Panc1 (cell line): ENCODE measurements around the gene KAZN. TPM values are rescaled to one million over a fixed set of nuclear protein-coding genes. Genes with fewer than 3 reads are reported as not detected.

Experiments used
- ATAC-seq: fragments of 200-7000 bp; cut with Tn5 transposase; 2 replicates; pipeline ENCODE4 v1.9.1; 2020; ENCODE audit warnings: mild to moderate bottlenecking, moderate library complexity
- BruUV-seq: library from RNA; stranded (reverse); fragments of 400-500 nt; replicated peaks from 2 replicates; lab custom pipeline; 2021; lab: Mats Ljungman, UMichigan
- CTCF ChIA-PET: fragments of 300-600 bp; sonication (Branson Sonifier 250); formaldehyde crosslinking; loops from one replicate; lab custom pipeline; 2022; ENCODE audit warnings: antibody characterized with exemption; lab: Charles Lee
- POLR2A ChIA-PET: fragments of 300-600 bp; sonication (Branson Sonifier 250); formaldehyde crosslinking; loops from one replicate; lab custom pipeline; 2022; ENCODE audit warnings: antibody characterized with exemption; lab: Charles Lee
- DNase-seq: peaks from one replicate; pipeline ENCODE4 v3.0.0-alpha.2; 2010; ENCODE audit warnings: low read depth, low spot score
- H3K27ac ChIP-seq: 2 replicates; pipeline ENCODE4 v1.5.1; 2011; ENCODE audit warnings: mild to moderate bottlenecking, low read length, inconsistent platforms
- H3K27me3 ChIP-seq: fragments of 200-500 bp; sonication (Bioruptor generic); 2 replicates; pipeline ENCODE4 v1.6.0; 2014; ENCODE audit warnings: low read length, inconsistent platforms; ENCODE audit not compliant: control insufficient read depth, insufficient read depth
- H3K36me3 ChIP-seq: fragments of 200-500 bp; sonication (Bioruptor generic); 2 replicates; pipeline ENCODE4 v1.5.1; 2014; ENCODE audit warnings: inconsistent platforms, mild to moderate bottlenecking, low read length, moderate library complexity; ENCODE audit not compliant: control insufficient read depth, insufficient read depth
- H3K4me1 ChIP-seq: 2 replicates; pipeline ENCODE4 v1.5.1; 2011; ENCODE audit warnings: inconsistent platforms, mild to moderate bottlenecking, low read length, moderate library complexity; ENCODE audit not compliant: control insufficient read depth, insufficient read depth
- H3K4me3 ChIP-seq, 2 experiments: 2 replicates each; pipeline ENCODE4 v1.5.1; 2011 to 2012; ENCODE audit warnings: low read depth in 2 of 2, low read length in 2 of 2, mild to moderate bottlenecking in 2 of 2, inconsistent platforms in 1 of 2, moderate library complexity in 1 of 2
- H3K9me3 ChIP-seq: fragments of 200-500 bp; sonication (Bioruptor generic); 2 replicates; pipeline ENCODE4 v1.5.1; 2014; ENCODE audit warnings: low read depth, mild to moderate bottlenecking, inconsistent platforms, low read length, moderate library complexity; ENCODE audit not compliant: control insufficient read depth, insufficient read depth
- CTCF ChIP-seq: fragments of 450-650 bp; IDR thresholded peaks from 2 replicates; pipeline ENCODE4 v1.5.1; 2017; ENCODE audit warnings: mild to moderate bottlenecking
- POLR2AphosphoS5 ChIP-seq: IDR thresholded peaks from 2 replicates; pipeline ENCODE4 v1.6.1; 2012; ENCODE audit warnings: mild to moderate bottlenecking, low read depth, low read length, moderate library complexity
- REST ChIP-seq, 2 experiments: IDR thresholded peaks; 2 replicates each; pipeline ENCODE4 v1.6.1; 2011 to 2012; ENCODE audit warnings: low read depth in 2 of 2, control low read depth in 1 of 2, low read length in 1 of 2, mild to moderate bottlenecking in 1 of 2, moderate library complexity in 1 of 2; ENCODE audit not compliant: insufficient read depth in 1 of 2
- SIN3A ChIP-seq: IDR thresholded peaks from 2 replicates; pipeline ENCODE4 v1.6.1; 2012; ENCODE audit warnings: low read depth, mild to moderate bottlenecking, low read length, moderate library complexity, borderline replicate concordance; ENCODE audit not compliant: insufficient read depth
- TCF7L2 ChIP-seq: IDR thresholded peaks from 2 replicates; pipeline ENCODE4 v1.6.1; 2011; ENCODE audit warnings: mild to moderate bottlenecking, low read depth, low read length, inconsistent platforms
- in situ Hi-C: cut with HindIII; loops from 2 replicates; pipeline ENCODE4 v1.10.0; 2016; ENCODE audit warnings: low sequenced_read_pairs, low pct_unique_long_range_greater_than_20kb
- intact Hi-C: fragments of 100-400 bp; cut with micrococcal nuclease; formaldehyde crosslinking; loops from one replicate; pipeline ENCODE4 v1.10.0; 2022; ENCODE audit not compliant: unreplicated experiment
- total RNA-seq: library from RNA; stranded (reverse); gene quantifications from one replicate; pipeline ENCODE4 v1.2.1, GENCODE V29; 2021; ENCODE audit not compliant: unreplicated experiment

Gene KAZN
- total RNA-seq, 1 experiment from 2014 or later = 6.6 TPM

GRCh38 chr1:14724678-14725077 lies 126.2 kb downstream of the KAZN start:
- TF ChIP-seq SIN3A (no peak), REST (IDR thresholded peaks at IDR 0.05; ENCODE audit: insufficient read depth in 1 of 2, low read depth in 2 of 2, low read length in 1 of 2) (no peak), CTCF (no peak), TCF7L2 (no peak), POLR2AphosphoS5 (no peak)
- H3K4me3 ChIP-seq = no peak overlapping the region
- ATAC-seq (no peak), DNase-seq (no peak)
- in situ Hi-C loops (no loop called here), intact Hi-C loops (no loop called here)
- BruUV-seq = no TSS peak
- H3K4me1 ChIP-seq = no peaks in the 10 kb centered on the region
- no peak overlapping the region for H3K27ac ChIP-seq
- H3K27me3 ChIP-seq = peaks cover 2% of the 10 kb centered on the region; the same call in 1 of the 2 replicates
- H3K36me3 ChIP-seq = no peaks in the 10 kb centered on the region
- ChIA-PET CTCF (no interaction called here), POLR2A (no interaction called here)
- no peaks in the 10 kb centered on the region for H3K9me3 ChIP-seq

GRCh38 chr1:14725238-14725637 lies 126.8 kb downstream of the KAZN start:
- Histone ChIP-seq H3K9me3 (no peaks in the 10 kb centered on the region), H3K4me1 (no peaks in the 10 kb centered on the region), H3K27ac (no peak overlapping the region), H3K36me3 (no peaks in the 10 kb centered on the region), H3K27me3 (peaks cover 2% of the 10 kb centered on the region; the same call in 1 of the 2 replicates), H3K4me3 (no peak overlapping the region)
- intact Hi-C loops = no loop called here
- DNase-seq (no peak), ATAC-seq (no peak)
- ChIA-PET POLR2A (no interaction called here), CTCF (no interaction called here)
- no TSS peak for BruUV-seq
- TF ChIP-seq CTCF (no peak), REST (IDR thresholded peaks at IDR 0.05; ENCODE audit: insufficient read depth in 1 of 2, low read depth in 2 of 2, low read length in 1 of 2) (no peak), POLR2AphosphoS5 (no peak), TCF7L2 (no peak), SIN3A (no peak)
- in situ Hi-C loops = no loop called here
